H9 (cell line): ENCODE measurements around the gene S100A7. TPM values are rescaled to one million over a fixed set of nuclear protein-coding genes. Genes with fewer than 3 reads are reported as not detected.

ENCODE experiments used
- DNase-seq: peaks from one replicate; pipeline ENCODE4 v3.0.0-alpha.2; 2017
- H2AFZ ChIP-seq: one replicate; pipeline ENCODE4 v1.6.1; 2013; ENCODE audit warnings: mild to moderate bottlenecking, low read length, control low read depth, moderate library complexity
- H2AK5ac ChIP-seq: 2 replicates; pipeline ENCODE4 v1.6.1; 2013; ENCODE audit warnings: low read length, control low read depth, mixed read lengths; ENCODE audit not compliant: insufficient read length
- H2BK120ac ChIP-seq: one replicate; pipeline ENCODE4 v1.6.1; 2013; ENCODE audit warnings: low read depth, mild to moderate bottlenecking, low read length, control low read depth, inconsistent platforms; ENCODE audit not compliant: poor library complexity, severe bottlenecking
- H2BK12ac ChIP-seq: 2 replicates; pipeline ENCODE4 v1.6.1; 2013; ENCODE audit warnings: low read length, control low read depth, mixed read lengths, low read depth; ENCODE audit not compliant: insufficient read length
- H2BK15ac ChIP-seq: 2 replicates; pipeline ENCODE4 v1.6.1; 2013; ENCODE audit warnings: low read depth, low read length, control low read depth
- H2BK20ac ChIP-seq: one replicate; pipeline ENCODE4 v1.6.1; 2013; ENCODE audit warnings: low read depth, mild to moderate bottlenecking, low read length, control low read depth, inconsistent platforms; ENCODE audit not compliant: poor library complexity, severe bottlenecking
- H2BK5ac ChIP-seq: 2 replicates; pipeline ENCODE4 v1.6.1; 2013; ENCODE audit warnings: low read length, control low read depth, mixed read lengths; ENCODE audit not compliant: insufficient read length
- H3K14ac ChIP-seq: 2 replicates; pipeline ENCODE4 v1.6.1; 2013; ENCODE audit warnings: low read length, control low read depth; ENCODE audit not compliant: insufficient read depth
- H3K18ac ChIP-seq: 2 replicates; pipeline ENCODE4 v1.6.1; 2013; ENCODE audit warnings: low read depth, mild to moderate bottlenecking, mixed read lengths, low read length, control low read depth; ENCODE audit not compliant: insufficient read length
- H3K23ac ChIP-seq: 2 replicates; pipeline ENCODE4 v1.6.1; 2013; ENCODE audit warnings: low read length, control low read depth, mixed read lengths, low read depth; ENCODE audit not compliant: insufficient read length
- H3K23me2 ChIP-seq: 2 replicates; pipeline ENCODE4 v1.6.1; 2013; ENCODE audit warnings: low read depth, mild to moderate bottlenecking, mixed read lengths, low read length, control low read depth; ENCODE audit not compliant: insufficient read length, poor library complexity, severe bottlenecking
- H3K27ac ChIP-seq: 2 replicates; pipeline ENCODE4 v1.5.1; 2013; ENCODE audit warnings: low read length, control low read depth, mixed read lengths, low read depth; ENCODE audit not compliant: insufficient read length
- H3K27me3 ChIP-seq: 2 replicates; pipeline ENCODE4 v1.6.1; 2013; ENCODE audit warnings: low read length, control low read depth, inconsistent platforms; ENCODE audit not compliant: insufficient read depth
- H3K4ac ChIP-seq: 2 replicates; pipeline ENCODE4 v1.6.1; 2013; ENCODE audit warnings: low read depth, mild to moderate bottlenecking, control low read depth, inconsistent platforms, low read length, moderate library complexity
- H3K4me1 ChIP-seq: 2 replicates; pipeline ENCODE4 v1.6.1; 2013; ENCODE audit warnings: low read length, control low read depth, inconsistent platforms; ENCODE audit not compliant: insufficient read depth
- H3K4me2 ChIP-seq: 2 replicates; pipeline ENCODE4 v1.6.1; 2013; ENCODE audit warnings: low read length, control low read depth, mixed read lengths; ENCODE audit not compliant: insufficient read length, insufficient read depth
- H3K56ac ChIP-seq: 2 replicates; pipeline ENCODE4 v1.6.1; 2013; ENCODE audit warnings: low read depth, mild to moderate bottlenecking, mixed read lengths, low read length, control low read depth; ENCODE audit not compliant: insufficient read length
- H3K79me1 ChIP-seq: 2 replicates; pipeline ENCODE4 v1.6.1; 2013; ENCODE audit warnings: low read depth, mild to moderate bottlenecking, moderate library complexity, low read length, control low read depth, inconsistent platforms; ENCODE audit not compliant: insufficient read depth, poor library complexity, severe bottlenecking
- H3K79me2 ChIP-seq: 2 replicates; pipeline ENCODE4 v1.6.1; 2013; ENCODE audit warnings: low read length, control low read depth, inconsistent platforms; ENCODE audit not compliant: insufficient read depth
- H3K9ac ChIP-seq: 2 replicates; pipeline ENCODE4 v1.6.1; 2013; ENCODE audit warnings: low read length, control low read depth, mixed read lengths; ENCODE audit not compliant: insufficient read length; ENCODE audit errors: extremely low read depth
- H3K9me3 ChIP-seq: one replicate; pipeline ENCODE4 v1.6.1; 2013; ENCODE audit warnings: low read depth, low read length, inconsistent platforms; ENCODE audit not compliant: control insufficient read depth
- H3T11ph ChIP-seq: one replicate; pipeline ENCODE4 v1.6.1; 2013; ENCODE audit warnings: mild to moderate bottlenecking, low read length, control low read depth, inconsistent platforms
- H4K20me1 ChIP-seq: one replicate; pipeline ENCODE4 v1.6.1; 2013; ENCODE audit not compliant: control insufficient read depth, insufficient read length, insufficient read depth
- H4K5ac ChIP-seq: 2 replicates; pipeline ENCODE4 v1.6.1; 2013; ENCODE audit warnings: low read depth, mild to moderate bottlenecking, mixed read lengths, low read length, control low read depth; ENCODE audit not compliant: insufficient read length
- H4K8ac ChIP-seq: replicated peaks from 2 replicates; pipeline ENCODE4 v1.6.1; 2013; ENCODE audit warnings: low read length, control low read depth, mixed read lengths, low read depth; ENCODE audit not compliant: insufficient read length
- H4K91ac ChIP-seq: 2 replicates; pipeline ENCODE4 v1.6.1; 2013; ENCODE audit warnings: low read depth, mild to moderate bottlenecking, moderate library complexity, mixed read lengths, low read length, control low read depth; ENCODE audit not compliant: insufficient read length
- H3K27ac Mint-ChIP-seq, 3 experiments: 2 replicates in 2 of 3; 3 replicates in 1 of 3; pipeline ENCODE4 v1.8.0; 2020 to 2021; ENCODE audit warnings: mixed read lengths in 3 of 3, mild to moderate bottlenecking in 1 of 3, moderate library complexity in 1 of 3
- H3K27me3 Mint-ChIP-seq: 2 replicates; pipeline ENCODE4 v1.8.0; 2021; ENCODE audit warnings: low read depth, mild to moderate bottlenecking, moderate library complexity, mixed read lengths
- H3K36me3 Mint-ChIP-seq, 3 experiments: 2 replicates in 2 of 3; 3 replicates in 1 of 3; pipeline ENCODE4 v1.8.0; 2020 to 2021; ENCODE audit warnings: low read depth in 3 of 3, mixed read lengths in 3 of 3; ENCODE audit not compliant: insufficient read depth in 1 of 3
- H3K4me1 Mint-ChIP-seq, 2 experiments: 2 replicates each; pipeline ENCODE4 v1.8.0; 2020; ENCODE audit warnings: mixed read lengths in 2 of 2
- H3K4me3 Mint-ChIP-seq, 2 experiments: 2 replicates in 1 of 2; 3 replicates in 1 of 2; pipeline ENCODE4 v1.8.0; 2020 to 2021; ENCODE audit warnings: mild to moderate bottlenecking in 2 of 2, mixed read lengths in 2 of 2, moderate library complexity in 1 of 2
- H3K9me3 Mint-ChIP-seq, 2 experiments: 2 replicates in 1 of 2; 3 replicates in 1 of 2; pipeline ENCODE4 v1.8.0; 2020; ENCODE audit warnings: mild to moderate bottlenecking in 2 of 2, mixed read lengths in 2 of 2, moderate library complexity in 1 of 2
- WGBS: extraction: QIAGEN DNeasy Blood & Tissue Kit; methylation state at CpG from one replicate; pipeline ENCODE4 v1.1.7; 2013; ENCODE audit warnings: missing lambda C conversion rate, low lambda C conversion rate, mixed read lengths; ENCODE audit not compliant: insufficient read length; ENCODE audit errors: extremely low coverage; 5-methylcytosine and 5-hydroxymethylcytosine counted together
- long read RNA-seq: library from polyadenylated mRNA; unstranded; transcript quantifications from one replicate; pipeline ENCODE4 v2.0.0, GENCODE V29; 2020
- total RNA-seq: library from RNA; stranded (reverse); gene quantifications from 2 replicates; pipeline ENCODE4 v1.2.1, GENCODE V29; 2021
- TF ChIP-seq, protein P1 (sequence below): fragments of 200-600 bp; sonication (generic); conservative IDR thresholded peaks from 3 replicates; pipeline ENCODE4 v1.8.0; 2021; ENCODE audit warnings: antibody characterized with exemption, mild to moderate bottlenecking

The S100A7 gene
- not detected in 2 replicates for total RNA-seq
- long read RNA-seq, result 0 reads

DNA sequence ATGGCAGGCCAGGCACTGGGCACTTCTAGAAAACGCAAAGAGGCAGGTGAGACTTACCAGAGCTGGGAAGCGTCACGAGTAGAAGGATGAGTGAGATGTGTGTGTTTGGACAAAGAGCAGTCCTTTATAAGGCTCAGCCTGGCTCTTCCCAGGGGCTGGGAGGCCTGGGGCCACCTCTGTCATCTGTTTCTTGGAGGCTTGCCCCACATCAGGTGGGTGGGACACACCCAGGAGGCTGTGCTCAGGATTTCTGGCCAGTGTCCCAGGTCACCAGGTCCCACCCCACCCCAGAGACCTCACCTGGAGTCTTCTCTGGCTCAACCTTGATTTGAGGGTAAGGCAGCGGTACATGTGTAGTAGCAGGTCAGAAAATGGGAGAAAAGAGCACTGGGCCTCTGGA lies at the start of gene S100A7:
Gene S100A7, minus strand, starts transcription at position 101 of the 400 bp plus-strand sequence. CDS start 1,638 bp downstream, outside the sequence.
- Histone ChIP-seq H4K8ac (no peak within 1 kb of the TSS), H3T11ph (no peak within 1 kb of the TSS), H2AK5ac (no peak within 1 kb of the TSS), H4K91ac (no peak within 1 kb of the TSS), H2BK12ac (no peak within 1 kb of the TSS), H4K5ac (no peak within 1 kb of the TSS), H3K27me3 (no peaks in the 10 kb centered on the region), H3K79me1 (no peaks in the 10 kb centered on the region), H3K27ac (no peak within 1 kb of the TSS), H2BK5ac (no peak within 1 kb of the TSS), H3K23me2 (no peaks in the 10 kb centered on the region), H2BK15ac (no peak within 1 kb of the TSS), H3K14ac (no peak within 1 kb of the TSS), H3K18ac (no peak within 1 kb of the TSS), H2BK120ac (no peak within 1 kb of the TSS), H3K4me1 (no peaks in the 10 kb centered on the region; the same call in 1 of the 2 replicates), H3K9ac (no peak within 1 kb of the TSS), H2AFZ (no peak within 1 kb of the TSS), H3K56ac (no peak within 1 kb of the TSS), H3K79me2 (no peaks in the 10 kb centered on the region), H4K20me1 (no peaks in the 10 kb centered on the region), H3K4ac (no peak within 1 kb of the TSS), H2BK20ac (no peak within 1 kb of the TSS), H3K9me3 (no peaks in the 10 kb centered on the region), H3K4me2 (no peak within 1 kb of the TSS), H3K23ac (no peak within 1 kb of the TSS)
- Mint-ChIP-seq H3K4me3 (no peak within 1 kb of the TSS), H3K27ac (peak within 1 kb of the TSS in 1 of 3 experiments; percentile 79; a peak in 1 of 7 replicates), H3K4me1 (peaks cover 2% of the 10 kb centered on the region in 2 experiments; a peak in 3 of 4 replicates), H3K36me3 (no peaks in the 10 kb centered on the region), H3K9me3 (no peaks in the 10 kb centered on the region; a peak in 1 of 5 replicates), H3K27me3 (peaks cover 17% of the 10 kb centered on the region)
- no peak for DNase-seq
- TF ChIP-seq, protein P1, sequence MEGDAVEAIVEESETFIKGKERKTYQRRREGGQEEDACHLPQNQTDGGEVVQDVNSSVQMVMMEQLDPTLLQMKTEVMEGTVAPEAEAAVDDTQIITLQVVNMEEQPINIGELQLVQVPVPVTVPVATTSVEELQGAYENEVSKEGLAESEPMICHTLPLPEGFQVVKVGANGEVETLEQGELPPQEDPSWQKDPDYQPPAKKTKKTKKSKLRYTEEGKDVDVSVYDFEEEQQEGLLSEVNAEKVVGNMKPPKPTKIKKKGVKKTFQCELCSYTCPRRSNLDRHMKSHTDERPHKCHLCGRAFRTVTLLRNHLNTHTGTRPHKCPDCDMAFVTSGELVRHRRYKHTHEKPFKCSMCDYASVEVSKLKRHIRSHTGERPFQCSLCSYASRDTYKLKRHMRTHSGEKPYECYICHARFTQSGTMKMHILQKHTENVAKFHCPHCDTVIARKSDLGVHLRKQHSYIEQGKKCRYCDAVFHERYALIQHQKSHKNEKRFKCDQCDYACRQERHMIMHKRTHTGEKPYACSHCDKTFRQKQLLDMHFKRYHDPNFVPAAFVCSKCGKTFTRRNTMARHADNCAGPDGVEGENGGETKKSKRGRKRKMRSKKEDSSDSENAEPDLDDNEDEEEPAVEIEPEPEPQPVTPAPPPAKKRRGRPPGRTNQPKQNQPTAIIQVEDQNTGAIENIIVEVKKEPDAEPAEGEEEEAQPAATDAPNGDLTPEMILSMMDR, result no peak
- no CpG with 5 or more reads among the region's 4 CpGs for WGBS
